DND-41 (cell line): ENCODE results near the gene SLC43A3.

Source experiments
- EZH2 ChIP-seq: IDR thresholded peaks from 3 replicates; pipeline ENCODE4 v1.6.1; 2012; ENCODE audit warnings: borderline replicate concordance, low read depth, mild to moderate bottlenecking, moderate library complexity, low read length, inconsistent platforms; ENCODE audit not compliant: severe bottlenecking
- TF ChIP-seq, protein P1 (sequence below): IDR thresholded peaks from 2 replicates; pipeline ENCODE4 v1.5.1; 2012; ENCODE audit warnings: borderline replicate concordance, low read length, moderate library complexity, mild to moderate bottlenecking; ENCODE audit not compliant: poor library complexity, severe bottlenecking; ENCODE audit errors: extremely low read depth

DNA sequence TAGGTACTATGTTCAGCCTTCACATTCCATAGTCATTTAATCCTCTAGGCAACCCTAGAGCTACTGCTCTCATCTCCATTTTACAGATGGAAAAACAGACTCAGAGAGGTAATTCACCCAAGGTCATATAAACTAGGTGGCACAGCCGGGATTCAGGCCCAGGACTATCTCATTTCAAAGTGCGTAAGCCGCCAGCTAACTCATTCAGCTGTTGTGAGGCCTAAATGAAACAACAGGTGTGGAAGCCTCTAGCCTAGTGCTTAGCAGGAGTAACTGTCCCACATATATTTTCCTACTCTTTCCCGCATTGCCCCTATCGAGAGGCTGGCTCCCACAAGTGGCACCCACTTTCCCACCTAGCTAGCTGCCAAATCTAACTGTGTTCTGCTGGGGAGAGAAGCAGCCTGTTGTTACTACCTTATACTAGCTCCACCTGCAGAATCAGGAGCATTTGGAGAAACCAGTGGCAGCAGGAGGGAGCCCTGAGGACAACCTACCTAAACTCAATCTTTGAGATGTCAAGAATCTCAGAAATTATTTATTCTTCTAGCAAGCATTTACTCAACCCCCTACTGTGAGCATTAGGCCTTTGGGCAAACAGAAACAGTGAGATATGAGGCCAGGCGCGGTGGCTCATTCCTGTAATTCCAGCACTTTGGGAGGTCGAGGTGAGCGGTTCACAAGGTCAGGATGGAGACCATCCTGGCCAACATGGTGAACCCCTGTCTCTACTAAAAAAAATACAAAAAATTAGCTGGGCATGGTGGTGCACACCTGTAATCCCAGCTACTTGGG, 66.8 kb downstream of the SLC43A3 start:
- TF ChIP-seq, protein P1, sequence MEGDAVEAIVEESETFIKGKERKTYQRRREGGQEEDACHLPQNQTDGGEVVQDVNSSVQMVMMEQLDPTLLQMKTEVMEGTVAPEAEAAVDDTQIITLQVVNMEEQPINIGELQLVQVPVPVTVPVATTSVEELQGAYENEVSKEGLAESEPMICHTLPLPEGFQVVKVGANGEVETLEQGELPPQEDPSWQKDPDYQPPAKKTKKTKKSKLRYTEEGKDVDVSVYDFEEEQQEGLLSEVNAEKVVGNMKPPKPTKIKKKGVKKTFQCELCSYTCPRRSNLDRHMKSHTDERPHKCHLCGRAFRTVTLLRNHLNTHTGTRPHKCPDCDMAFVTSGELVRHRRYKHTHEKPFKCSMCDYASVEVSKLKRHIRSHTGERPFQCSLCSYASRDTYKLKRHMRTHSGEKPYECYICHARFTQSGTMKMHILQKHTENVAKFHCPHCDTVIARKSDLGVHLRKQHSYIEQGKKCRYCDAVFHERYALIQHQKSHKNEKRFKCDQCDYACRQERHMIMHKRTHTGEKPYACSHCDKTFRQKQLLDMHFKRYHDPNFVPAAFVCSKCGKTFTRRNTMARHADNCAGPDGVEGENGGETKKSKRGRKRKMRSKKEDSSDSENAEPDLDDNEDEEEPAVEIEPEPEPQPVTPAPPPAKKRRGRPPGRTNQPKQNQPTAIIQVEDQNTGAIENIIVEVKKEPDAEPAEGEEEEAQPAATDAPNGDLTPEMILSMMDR, result no peak
- TF ChIP-seq EZH2, result no peak
